SK-MEL-5 (cell line): ENCODE results near the gene IQCH. TPM values are rescaled to one million over a fixed set of nuclear protein-coding genes. Genes with fewer than 3 reads are reported as not detected.
"Not testable (repeated sequence)": the region's sequence is repeated elsewhere in the genome, so short reads cannot be mapped to it uniquely, and the experiment has no call there.

Experiments
- DNase-seq: peaks from one replicate; pipeline ENCODE4 v3.0.0-alpha.2; 2016; ENCODE audit warnings: low read depth, low spot score
- in situ Hi-C: cut with HindIII; loops from 2 replicates; pipeline ENCODE4 v1.10.0; 2016; ENCODE audit warnings: low sequenced_read_pairs, high pct_unique_total_duplicates, low pct_unique_long_range_greater_than_20kb
- total RNA-seq: library from RNA; depleted of rRNA; stranded (reverse); fragments of >200 nt; shearing (Covaris generic); gene quantifications from 2 replicates; pipeline ENCODE4 v1.2.3, GENCODE V29; 2014

Gene IQCH
- total RNA-seq, 1 experiment from 2014 or later = 4.6 TPM

GRCh38 chr15:67401336-67401735 is 146.8 kb downstream of the IQCH start:
- in situ Hi-C loops = no loop called here

GRCh38 chr15:67403428-67404154 is 149.0 kb downstream of the IQCH start:
- in situ Hi-C loops = no loop called here
- no peak for DNase-seq

More at GRCh38 chr15:67401336-67401735, 146.8 kb downstream of the IQCH start:
- DNase-seq = no peak

- in situ Hi-C loops = no loop called here
These were observed 150.9 kb downstream of the IQCH start for GRCh38 chr15:67405208-67406191.

GRCh38 chr15:67406257-67406861 is 151.8 kb downstream of the IQCH start:
- in situ Hi-C loops = no loop called here
- no peak for DNase-seq

More at GRCh38 chr15:67405208-67406191, 150.9 kb downstream of the IQCH start:
- peak; percentile 5 for DNase-seq

GRCh38 chr15:67407786-67408185 is 153.2 kb downstream of the IQCH start:
- no peak for DNase-seq
- in situ Hi-C loops = no loop called here

GRCh38 chr15:67409175-67409574 is 154.6 kb downstream of the IQCH start:
- DNase-seq = no peak
- in situ Hi-C loops = no loop called here

GRCh38 chr15:67411486-67411885 is 156.9 kb downstream of the IQCH start:
- no peak for DNase-seq
- in situ Hi-C loops = no loop called here

GRCh38 chr15:67413770-67414390 is 159.3 kb downstream of the IQCH start:
- no peak for DNase-seq
- in situ Hi-C loops = no loop called here

GRCh38 chr15:67415181-67415580 is 160.6 kb downstream of the IQCH start:
- no peak for DNase-seq
- in situ Hi-C loops = no loop called here

- DNase-seq = no peak
- in situ Hi-C loops = no loop called here
These were observed 162.3 kb downstream of the IQCH start for GRCh38 chr15:67416891-67417290.

- in situ Hi-C loops = no loop called here
- DNase-seq = no peak
These were observed 165.1 kb downstream of the IQCH start for GRCh38 chr15:67419705-67420104.

GRCh38 chr15:67420137-67420536 is 165.6 kb downstream of the IQCH start:
- in situ Hi-C loops = no loop called here

GRCh38 chr15:67421105-67421504 is 166.5 kb downstream of the IQCH start:
- no peak for DNase-seq
- in situ Hi-C loops = no loop called here

More at GRCh38 chr15:67420137-67420536, 165.6 kb downstream of the IQCH start:
- DNase-seq = no peak

GRCh38 chr15:67422296-67422695 is 167.7 kb downstream of the IQCH start:
- DNase-seq = no peak
- in situ Hi-C loops = no loop called here

- in situ Hi-C loops = no loop called here
These were observed 179.0 kb downstream of the IQCH start for GRCh38 chr15:67433495-67434099.

GRCh38 chr15:67436351-67437250 is 182.0 kb downstream of the IQCH start:
- in situ Hi-C loops, DNase-seq: not testable (repeated sequence)

More at GRCh38 chr15:67433495-67434099, 179.0 kb downstream of the IQCH start:
- peak; percentile 69 for DNase-seq
